Astrocyte of the spinal cord (primary cell): ENCODE data around the gene PRDM16.

Source experiments
- DNase-seq: peaks from one replicate; pipeline ENCODE4 v3.0.0; 2011; ENCODE audit warnings: low read depth, low spot score
- H3K4me3 ChIP-seq: 2 replicates; pipeline ENCODE4 v1.5.1; 2011; ENCODE audit warnings: low read depth, mild to moderate bottlenecking, low read length, moderate library complexity
- in situ Hi-C: cut with HindIII; loops from 2 replicates; pipeline ENCODE4 v1.10.0; 2017; ENCODE audit warnings: low sequenced_read_pairs
- TF ChIP-seq, protein P1 (sequence below): IDR thresholded peaks from 2 replicates; pipeline ENCODE4 v1.5.1; 2012; ENCODE audit warnings: low read depth, mild to moderate bottlenecking, low read length, inconsistent platforms

Gene PRDM16

DNA sequence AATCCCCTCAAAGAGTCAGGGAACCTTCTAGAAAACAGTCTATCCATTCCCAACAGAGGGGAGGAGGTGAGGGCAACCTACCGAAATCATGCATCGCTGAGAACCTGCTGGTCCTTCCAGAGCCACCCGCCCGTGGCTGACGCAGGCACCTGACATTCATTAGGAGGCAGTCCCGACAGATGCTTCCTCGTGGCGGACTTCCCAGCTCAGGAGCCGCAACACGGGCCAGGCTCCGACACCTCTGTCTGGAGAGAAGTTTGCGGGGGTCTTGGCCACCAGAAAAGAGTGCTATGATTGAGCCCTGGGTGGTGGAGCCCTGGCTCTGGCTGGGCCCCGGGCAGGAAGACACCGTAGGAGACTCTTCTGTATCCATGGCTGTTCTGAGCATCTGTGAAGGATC is 299.1 kb downstream of the PRDM16 start:
- no peak overlapping the region for H3K4me3 ChIP-seq
- in situ Hi-C loops: no loop called here
- DNase-seq: no peak
- TF ChIP-seq, protein P1, sequence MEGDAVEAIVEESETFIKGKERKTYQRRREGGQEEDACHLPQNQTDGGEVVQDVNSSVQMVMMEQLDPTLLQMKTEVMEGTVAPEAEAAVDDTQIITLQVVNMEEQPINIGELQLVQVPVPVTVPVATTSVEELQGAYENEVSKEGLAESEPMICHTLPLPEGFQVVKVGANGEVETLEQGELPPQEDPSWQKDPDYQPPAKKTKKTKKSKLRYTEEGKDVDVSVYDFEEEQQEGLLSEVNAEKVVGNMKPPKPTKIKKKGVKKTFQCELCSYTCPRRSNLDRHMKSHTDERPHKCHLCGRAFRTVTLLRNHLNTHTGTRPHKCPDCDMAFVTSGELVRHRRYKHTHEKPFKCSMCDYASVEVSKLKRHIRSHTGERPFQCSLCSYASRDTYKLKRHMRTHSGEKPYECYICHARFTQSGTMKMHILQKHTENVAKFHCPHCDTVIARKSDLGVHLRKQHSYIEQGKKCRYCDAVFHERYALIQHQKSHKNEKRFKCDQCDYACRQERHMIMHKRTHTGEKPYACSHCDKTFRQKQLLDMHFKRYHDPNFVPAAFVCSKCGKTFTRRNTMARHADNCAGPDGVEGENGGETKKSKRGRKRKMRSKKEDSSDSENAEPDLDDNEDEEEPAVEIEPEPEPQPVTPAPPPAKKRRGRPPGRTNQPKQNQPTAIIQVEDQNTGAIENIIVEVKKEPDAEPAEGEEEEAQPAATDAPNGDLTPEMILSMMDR: no peak

DNA sequence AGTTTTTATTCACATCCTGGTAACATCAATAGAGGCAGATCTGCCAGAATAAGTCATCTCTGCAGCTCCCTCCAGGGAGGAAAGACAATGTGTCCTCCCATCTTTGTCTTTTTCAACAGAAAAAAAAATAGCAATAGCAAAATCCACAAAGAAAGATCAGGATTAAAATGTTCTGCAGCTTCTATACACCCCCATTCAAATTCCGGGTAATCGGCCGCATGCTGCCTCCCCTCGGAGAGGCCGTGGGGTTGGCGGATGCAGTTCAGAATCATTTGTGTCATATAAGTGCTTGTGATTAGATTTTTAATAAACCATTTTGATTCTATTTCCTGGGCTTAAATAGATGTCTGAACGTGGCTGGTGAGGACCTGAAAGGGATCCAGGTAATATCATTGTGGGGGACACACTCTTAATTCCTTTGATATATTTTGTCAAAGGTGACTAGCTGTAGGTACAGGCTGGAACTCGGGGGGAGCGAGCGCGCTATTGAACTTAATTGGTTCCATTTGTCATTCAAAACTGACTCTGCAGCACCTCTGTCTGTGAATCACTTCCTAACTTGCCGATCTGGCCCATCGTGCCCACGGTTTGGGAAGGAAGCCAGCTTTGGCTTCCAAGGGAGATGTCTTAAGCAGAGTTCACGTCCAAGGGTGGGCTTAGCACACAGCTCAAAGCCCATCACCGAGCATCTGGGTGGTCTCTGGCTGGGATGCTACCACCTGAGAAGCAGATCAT is 299.9 kb downstream of the PRDM16 start:
- TF ChIP-seq, protein P1: no peak
- no peak overlapping the region for H3K4me3 ChIP-seq
- peak; percentile 51 for DNase-seq
- in situ Hi-C loops: no loop called here

GRCh38 chr1:3369446-3370076 is 300.6 kb downstream of the PRDM16 start:
- TF ChIP-seq, protein P1: no peak
- peak; percentile 92 for DNase-seq
- H3K4me3 ChIP-seq: no peak overlapping the region
- in situ Hi-C loops: no loop called here

GRCh38 chr1:3370856-3371703 is 302.1 kb downstream of the PRDM16 start:
- no peak overlapping the region for H3K4me3 ChIP-seq
- TF ChIP-seq, protein P1: no peak
- in situ Hi-C loops: no loop called here
- no peak for DNase-seq

DNA sequence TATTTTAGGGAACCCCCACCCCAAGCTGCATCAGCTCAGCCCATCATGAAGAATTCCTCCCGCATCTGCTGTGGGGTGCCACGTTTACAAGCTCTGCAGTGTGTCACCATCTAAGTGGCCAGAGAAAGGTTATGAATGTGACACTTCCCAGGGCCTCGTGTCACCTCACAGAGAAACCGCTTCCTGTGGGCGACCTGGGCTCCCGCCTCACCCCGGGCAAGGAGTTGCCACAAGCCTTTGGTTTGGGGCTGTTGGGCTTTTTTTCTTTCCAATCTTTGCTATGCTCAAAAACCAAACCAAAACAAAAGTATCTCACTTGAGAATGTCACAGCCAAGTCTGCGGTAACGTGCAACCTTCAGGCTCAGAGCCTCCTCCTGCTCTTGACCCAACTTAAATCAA is 303.3 kb downstream of the PRDM16 start:
- TF ChIP-seq, protein P1: no peak
- in situ Hi-C loops: no loop called here
- no peak for DNase-seq
- H3K4me3 ChIP-seq: no peak overlapping the region

DNA sequence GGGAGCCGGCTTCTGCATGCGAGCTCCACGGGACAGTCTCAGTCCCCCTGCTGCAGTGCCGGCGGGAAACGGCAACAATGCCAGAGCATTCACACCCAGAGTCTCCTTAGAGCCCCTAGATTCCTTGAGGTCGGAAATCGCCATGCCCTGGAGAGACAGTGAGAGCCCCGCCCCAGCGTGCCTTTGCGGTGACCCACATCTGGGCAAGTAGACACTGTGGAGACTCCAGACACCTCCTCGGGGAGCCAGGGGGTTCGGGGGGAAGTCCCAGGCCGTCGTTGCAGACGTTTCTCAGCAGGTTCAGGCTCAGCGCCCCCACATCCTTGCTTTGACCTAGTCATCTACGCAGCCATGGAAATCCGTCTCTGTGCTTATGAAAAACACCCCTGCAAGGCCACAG is 304.2 kb downstream of the PRDM16 start:
- TF ChIP-seq, protein P1: no peak
- no peak overlapping the region for H3K4me3 ChIP-seq
- in situ Hi-C loops: no loop called here
- no peak for DNase-seq
